GM12891 (cell line): ENCODE results near the gene SLC22A1.
A peak's percentile ranks its signal among the peaks of the same experiment; 100 is the strongest.

Experiments used
- DNase-seq: peaks from one replicate; pipeline ENCODE4 v3.0.0; 2011; ENCODE audit warnings: low spot score; ENCODE audit not compliant: insufficient read length
- FAIRE-seq: peaks from 2 replicates; lab custom pipeline; 2011; peaks lifted over from hg19 to GRCh38; lab: Jason Lieb, UNC
- PAX5 ChIP-seq: IDR thresholded peaks from 2 replicates; pipeline ENCODE4 v1.6.1; 2011; ENCODE audit warnings: low read length, moderate library complexity, mild to moderate bottlenecking; ENCODE audit not compliant: insufficient read depth, severe bottlenecking
- POLR2A ChIP-seq: IDR thresholded peaks from 2 replicates; pipeline ENCODE4 v1.6.1; 2011; ENCODE audit warnings: low read depth, low read length, control low read depth
- POLR2AphosphoS5 ChIP-seq: IDR thresholded peaks from 2 replicates; pipeline ENCODE4 v1.6.1; 2011; ENCODE audit warnings: low read depth, low read length, control low read depth
- POU2F2 ChIP-seq: IDR thresholded peaks from 2 replicates; pipeline ENCODE4 v1.6.1; 2011; ENCODE audit warnings: low read depth, mild to moderate bottlenecking, control low read depth, low read length, moderate library complexity
- SPI1 ChIP-seq: IDR thresholded peaks from 2 replicates; pipeline ENCODE4 v1.6.1; 2011; ENCODE audit warnings: low read depth, low read length, control low read depth
- TAF1 ChIP-seq: IDR thresholded peaks from 2 replicates; pipeline ENCODE4 v1.6.1; 2011; ENCODE audit warnings: low read depth, low read length, control low read depth

The SLC22A1 gene

DNA sequence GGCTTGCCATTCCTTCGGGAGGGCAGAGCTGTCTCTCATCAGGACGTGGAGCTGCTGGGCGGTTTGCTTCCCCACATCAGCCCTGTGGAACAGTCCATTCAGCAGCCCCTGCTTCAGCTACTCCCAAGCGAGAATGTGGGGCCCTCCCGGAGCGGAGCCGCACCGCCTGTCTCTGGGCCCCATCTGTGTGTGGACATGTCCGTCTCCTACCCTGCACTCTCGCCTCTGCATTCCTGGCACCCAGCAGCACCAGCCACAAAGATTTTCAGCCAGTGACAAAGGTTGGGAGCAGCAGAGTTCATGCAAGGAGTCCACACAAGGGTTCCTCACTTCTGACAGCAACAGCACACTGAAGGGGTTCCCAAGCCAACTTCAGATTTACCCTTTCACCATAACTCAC lies 29.0 kb upstream of the SLC22A1 start:
- FAIRE-seq (no peak), DNase-seq (no peak)
- no peak for TF ChIP-seq TAF1
- no peak for TF ChIP-seq POLR2A
- TF ChIP-seq SPI1: no peak
- TF ChIP-seq POU2F2: no peak

DNA sequence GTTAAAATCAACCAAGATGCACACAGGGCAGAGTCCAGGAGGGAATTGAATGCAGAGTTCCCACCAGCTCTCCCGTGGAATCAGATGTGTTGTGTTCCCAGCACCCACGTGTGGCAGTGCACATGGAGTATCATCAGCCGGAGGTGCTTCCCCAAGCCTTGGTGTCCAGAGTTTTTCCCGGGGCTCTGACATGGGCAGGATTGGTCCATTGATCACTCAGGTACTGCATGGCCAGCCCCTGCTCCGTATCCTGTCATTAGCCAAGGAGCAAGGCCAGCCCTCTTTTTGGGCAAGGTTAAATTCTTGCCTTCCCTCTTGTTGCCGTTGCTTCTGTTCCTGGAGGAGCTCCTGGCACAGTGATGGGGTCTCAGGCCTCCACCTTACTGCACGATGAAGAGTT lies 28.6 kb upstream of the SLC22A1 start:
- FAIRE-seq (no peak), DNase-seq (no peak)
- TF ChIP-seq POLR2A (no peak), SPI1 (no peak), PAX5 (no peak)

DNA sequence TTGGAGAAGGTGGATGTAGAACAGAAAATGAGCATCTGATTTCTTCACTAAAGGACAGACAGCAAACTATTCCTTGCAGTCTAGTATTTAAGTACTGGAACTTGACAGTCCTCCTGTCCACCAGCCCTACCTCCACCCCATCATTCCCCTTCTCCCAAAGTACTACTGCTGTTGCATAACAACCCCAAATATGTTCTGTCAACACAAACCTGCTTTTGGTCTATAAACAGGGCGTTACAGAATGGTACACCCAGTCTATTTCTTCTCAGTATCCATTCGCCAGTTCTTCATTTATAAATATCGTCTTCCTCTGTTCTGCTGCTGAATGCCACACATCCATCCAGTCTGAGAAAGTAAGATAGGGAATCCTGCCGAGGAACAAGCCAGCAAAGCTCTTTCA lies 27.7 kb upstream of the SLC22A1 start:
- FAIRE-seq (no peak), DNase-seq (no peak)
- TF ChIP-seq POLR2A (no peak), POLR2AphosphoS5 (no peak), TAF1 (no peak), PAX5 (no peak), POU2F2 (no peak), SPI1 (no peak)

DNA sequence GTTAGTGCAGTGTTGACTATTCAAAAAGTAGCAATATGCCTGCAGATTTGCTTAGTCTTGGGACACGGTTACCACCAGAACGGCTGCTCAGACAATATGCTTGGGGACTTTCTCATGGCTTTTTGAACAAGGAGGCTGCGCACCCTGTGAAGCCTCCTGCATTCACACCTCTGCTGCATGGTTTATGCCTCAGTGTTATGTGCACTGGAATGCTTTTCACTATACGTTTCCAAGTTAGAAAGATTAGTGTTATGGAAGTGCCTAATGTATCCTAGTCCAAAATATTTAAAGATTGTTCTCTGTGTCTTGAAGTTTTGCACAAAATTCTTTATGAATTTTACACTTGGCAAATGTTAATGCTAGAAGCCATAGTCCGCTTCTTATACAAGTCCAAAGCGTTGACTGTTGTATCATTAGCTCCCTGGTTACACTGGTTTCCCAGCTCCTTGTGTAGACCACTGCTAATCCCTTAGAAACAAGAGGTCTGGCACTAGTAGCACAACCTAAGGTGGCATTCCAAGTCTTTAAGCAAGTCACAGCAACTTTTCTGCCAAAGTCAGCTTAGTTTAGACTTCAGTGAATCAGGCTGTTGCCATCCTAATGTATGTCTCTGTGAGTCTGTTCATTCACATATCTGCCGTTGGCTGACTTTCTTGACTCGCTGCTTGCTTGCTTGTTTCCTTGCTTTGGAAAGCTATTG lies 26.3 kb upstream of the SLC22A1 start:
- DNase-seq: no peak
- TF ChIP-seq POLR2A: no peak
- no peak for TF ChIP-seq PAX5
- TF ChIP-seq TAF1: no peak
- TF ChIP-seq POLR2AphosphoS5: no peak
- TF ChIP-seq POU2F2: no peak
- no peak for TF ChIP-seq SPI1
- peak; percentile 9 for FAIRE-seq

DNA sequence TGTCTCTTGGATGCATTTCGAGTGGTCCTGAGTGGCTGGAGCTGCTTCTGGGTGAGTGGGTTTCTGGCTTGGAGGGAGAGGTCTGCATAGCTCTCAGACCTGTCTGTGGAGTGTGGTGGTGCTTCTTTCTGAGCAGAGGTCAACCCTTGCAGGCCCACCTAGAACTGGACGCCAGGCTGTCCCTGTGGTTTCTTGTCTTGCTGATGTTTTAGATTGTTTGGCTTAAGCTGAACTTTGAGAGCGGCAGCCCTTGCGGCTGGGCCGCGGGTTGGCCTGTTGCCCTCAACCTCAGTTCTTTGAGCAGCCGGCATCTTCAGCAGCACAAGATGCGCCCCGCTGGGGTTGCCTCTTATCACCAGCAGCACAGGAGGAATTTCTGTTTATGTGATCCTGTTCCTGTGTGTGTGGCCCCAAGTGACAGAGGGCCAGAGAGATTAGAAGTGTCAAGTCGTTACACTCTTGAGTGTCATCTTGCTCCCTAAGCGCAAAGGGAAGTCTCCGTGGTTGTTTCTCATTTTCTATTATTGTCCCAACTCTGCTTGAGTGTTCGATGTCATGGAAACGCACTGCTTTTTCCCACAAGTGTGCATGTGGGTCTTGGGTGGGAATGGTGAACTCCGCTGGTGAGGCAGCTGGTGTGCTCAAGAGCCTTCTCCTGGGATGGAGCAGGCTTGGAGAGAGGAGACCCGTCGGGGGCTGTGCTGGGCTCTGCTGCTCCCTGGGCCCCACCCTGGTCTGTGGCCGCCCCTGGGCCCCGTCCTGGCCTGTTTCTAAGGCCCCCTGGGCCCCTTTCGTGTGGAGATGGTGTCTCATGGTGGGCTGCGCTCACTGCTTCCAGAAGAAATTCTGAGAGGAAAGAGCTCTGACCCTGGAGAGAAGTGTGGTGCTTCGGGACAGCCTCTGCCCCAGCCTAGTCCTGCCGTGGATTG lies 20.1 kb upstream of the SLC22A1 start:
- TF ChIP-seq POU2F2 (no peak), POLR2A (no peak), SPI1 (no peak), PAX5 (no peak), POLR2AphosphoS5 (no peak)
- DNase-seq: no peak
- no peak for FAIRE-seq

DNA sequence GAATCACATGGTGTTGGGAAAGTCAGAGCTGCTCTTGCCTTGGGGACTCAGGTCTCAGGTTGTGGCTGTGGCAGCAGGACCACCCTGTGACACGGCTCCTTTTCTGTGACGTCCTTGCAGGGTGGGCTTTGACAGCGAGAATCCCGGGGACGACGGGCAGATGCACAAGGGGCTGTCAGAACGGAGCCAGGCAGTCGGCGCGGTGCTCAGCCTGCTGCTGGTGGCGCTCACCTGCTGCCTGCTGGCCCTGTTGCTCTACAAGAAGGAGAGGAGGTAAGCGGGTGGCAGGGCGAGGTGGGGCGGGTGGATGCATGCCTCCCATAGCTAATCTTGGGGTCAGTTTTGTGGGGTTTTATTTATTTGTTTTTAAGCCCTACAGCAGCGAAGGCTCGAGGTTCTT lies 19.2 kb upstream of the SLC22A1 start:
- TF ChIP-seq POU2F2 (no peak), PAX5 (no peak), TAF1 (no peak), SPI1 (no peak), POLR2AphosphoS5 (no peak), POLR2A (no peak)
- DNase-seq (no peak), FAIRE-seq (no peak)

DNA sequence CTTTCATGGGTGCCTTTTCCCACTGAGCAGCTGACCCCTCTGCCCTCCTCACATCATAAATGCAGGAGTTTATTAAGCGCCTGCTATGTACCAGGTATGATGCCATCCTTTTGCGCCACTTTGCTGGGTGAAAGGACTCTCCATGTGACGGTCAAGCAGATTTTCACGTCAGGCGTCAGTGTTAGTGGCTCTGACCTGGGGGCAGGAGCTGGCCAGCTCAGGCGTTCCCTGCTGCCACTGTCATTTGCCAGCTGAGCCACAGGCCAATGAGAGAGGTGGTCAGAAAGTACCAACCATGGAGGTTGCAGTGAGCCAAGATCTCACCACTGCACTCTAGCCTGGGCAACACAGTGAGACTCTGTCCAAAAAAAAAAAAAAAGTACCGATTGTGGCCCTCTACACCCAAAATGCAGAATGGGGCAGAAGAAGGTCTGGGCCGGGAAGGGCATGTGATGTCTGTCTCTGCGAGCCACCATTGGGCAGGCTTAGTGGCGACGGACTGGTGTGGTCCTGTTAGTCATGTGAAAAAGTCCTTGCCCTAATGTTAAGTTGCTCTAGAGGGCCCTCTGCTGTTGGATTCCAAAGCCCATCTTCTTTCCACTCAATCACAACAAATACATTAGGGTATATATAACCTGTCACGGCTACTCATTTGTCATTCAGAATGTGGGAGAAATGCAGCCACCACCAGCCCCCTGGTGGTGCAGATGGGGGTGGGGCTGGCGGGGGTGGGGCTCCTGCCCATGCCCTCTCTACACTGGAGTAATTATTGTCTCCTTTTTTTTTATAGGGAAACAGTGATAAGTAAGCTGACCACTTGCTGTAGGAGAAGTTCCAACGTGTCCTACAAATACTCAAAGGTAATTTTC lies 18.4 kb upstream of the SLC22A1 start:
- DNase-seq (no peak), FAIRE-seq (peak; percentile 35)
- TF ChIP-seq POLR2A (no peak), TAF1 (no peak), POLR2AphosphoS5 (no peak), PAX5 (no peak), SPI1 (no peak)

DNA sequence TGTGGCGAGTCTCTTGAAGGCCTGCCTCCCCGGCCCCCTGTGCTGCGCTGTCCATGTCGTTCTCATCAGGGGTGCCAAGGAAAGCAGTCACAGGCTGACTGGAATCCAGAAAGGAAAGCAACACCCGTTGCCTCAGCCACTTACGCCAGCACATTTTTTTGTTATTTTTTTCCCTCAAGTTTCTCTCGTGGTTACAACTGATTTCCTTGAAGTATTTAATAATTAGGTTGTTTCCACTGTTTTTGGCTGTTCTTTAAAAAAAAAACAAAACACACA lies 17.9 kb upstream of the SLC22A1 start:
- DNase-seq: no peak
- TF ChIP-seq POLR2AphosphoS5: no peak
- no peak for FAIRE-seq

DNA sequence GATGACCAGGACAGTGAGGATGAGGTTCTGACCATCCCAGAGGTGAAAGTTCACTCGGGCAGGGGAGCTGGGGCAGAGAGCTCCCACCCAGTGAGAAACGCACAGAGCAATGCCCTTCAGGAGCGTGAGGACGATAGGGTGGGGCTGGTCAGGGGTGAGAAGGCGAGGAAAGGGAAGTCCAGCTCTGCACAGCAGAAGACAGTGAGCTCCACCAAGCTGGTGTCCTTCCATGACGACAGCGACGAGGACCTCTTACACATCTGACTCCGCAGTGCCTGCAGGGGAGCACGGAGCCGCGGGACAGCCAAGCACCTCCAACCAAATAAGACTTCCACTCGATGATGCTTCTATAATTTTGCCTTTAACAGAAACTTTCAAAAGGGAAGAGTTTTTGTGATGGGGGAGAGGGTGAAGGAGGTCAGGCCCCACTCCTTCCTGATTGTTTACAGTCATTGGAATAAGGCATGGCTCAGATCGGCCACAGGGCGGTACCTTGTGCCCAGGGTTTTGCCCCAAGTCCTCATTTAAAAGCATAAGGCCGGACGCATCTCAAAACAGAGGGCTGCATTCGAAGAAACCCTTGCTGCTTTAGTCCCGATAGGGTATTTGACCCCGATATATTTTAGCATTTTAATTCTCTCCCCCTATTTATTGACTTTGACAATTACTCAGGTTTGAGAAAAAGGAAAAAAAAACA lies 16.6 kb upstream of the SLC22A1 start:
- DNase-seq: no peak
- TF ChIP-seq SPI1: no peak
- TF ChIP-seq PAX5: no peak
- TF ChIP-seq TAF1: no peak
- TF ChIP-seq POLR2AphosphoS5: no peak
- no peak for TF ChIP-seq POU2F2
- TF ChIP-seq POLR2A: no peak
- no peak for FAIRE-seq
